DND-41 (cell line): ENCODE results near the gene PSMG4.
"Not testable (repeated sequence)": the region's sequence is repeated elsewhere in the genome, so short reads cannot be mapped to it uniquely, and the experiment has no call there.

Experiments used
- ATAC-seq: fragments of 200-7000 bp; cut with Tn5 transposase; 3 replicates; pipeline ENCODE4 v1.9.1; 2021; ENCODE audit warnings: low read depth; ENCODE audit not compliant: insufficient read depth
- DNase-seq: peaks from one replicate; pipeline ENCODE4 v3.0.0-alpha.2; 2020
- H2AFZ ChIP-seq: 2 replicates; pipeline ENCODE4 v1.6.0; 2012; ENCODE audit warnings: low read depth, low read length
- H3K27ac ChIP-seq: 2 replicates; pipeline ENCODE4 v1.5.1; 2012; ENCODE audit warnings: low read length, inconsistent platforms
- H3K27me3 ChIP-seq: fragments of 200-600 bp; sonication (generic); 2 replicates; pipeline ENCODE4 v1.6.0; 2012; ENCODE audit warnings: low read length, mild to moderate bottlenecking, inconsistent platforms; ENCODE audit not compliant: insufficient read depth, poor library complexity
- H3K36me3 ChIP-seq: 2 replicates; pipeline ENCODE4 v1.5.1; 2012; ENCODE audit warnings: low read length, inconsistent platforms; ENCODE audit not compliant: insufficient read depth
- H3K4me1 ChIP-seq: 2 replicates; pipeline ENCODE4 v1.5.1; 2012; ENCODE audit warnings: mild to moderate bottlenecking, low read length; ENCODE audit not compliant: insufficient read depth
- H3K4me2 ChIP-seq: 2 replicates; pipeline ENCODE4 v1.6.0; 2012; ENCODE audit warnings: mild to moderate bottlenecking, moderate library complexity, low read length, inconsistent platforms; ENCODE audit not compliant: insufficient read depth
- H3K4me3 ChIP-seq, 2 experiments: fragments of 200-600 bp in 1 of 2; shearing (Covaris generic) in 1 of 2; 2 replicates each; pipeline ENCODE4 v1.5.1; 2012 to 2016; ENCODE audit warnings: inconsistent platforms in 2 of 2, low read length in 2 of 2, mild to moderate bottlenecking in 2 of 2, low read depth in 1 of 2, moderate library complexity in 1 of 2
- H3K79me2 ChIP-seq: 2 replicates; pipeline ENCODE4 v1.6.0; 2012; ENCODE audit warnings: low read length, inconsistent platforms; ENCODE audit not compliant: insufficient read depth
- H3K9ac ChIP-seq: 2 replicates; pipeline ENCODE4 v1.6.0; 2012; ENCODE audit warnings: low read depth, mild to moderate bottlenecking, inconsistent platforms, low read length, moderate library complexity
- H3K9me3 ChIP-seq: 2 replicates; pipeline ENCODE4 v1.5.1; 2012; ENCODE audit warnings: low read length, moderate library complexity, mild to moderate bottlenecking, inconsistent platforms; ENCODE audit not compliant: insufficient read depth, severe bottlenecking
- H4K20me1 ChIP-seq: 2 replicates; pipeline ENCODE4 v1.6.0; 2012; ENCODE audit warnings: low read length; ENCODE audit not compliant: insufficient read depth
- EZH2 ChIP-seq: IDR thresholded peaks from 3 replicates; pipeline ENCODE4 v1.6.1; 2012; ENCODE audit warnings: borderline replicate concordance, low read depth, mild to moderate bottlenecking, moderate library complexity, low read length, inconsistent platforms; ENCODE audit not compliant: severe bottlenecking
- TF ChIP-seq, protein P1 (sequence below): IDR thresholded peaks from 2 replicates; pipeline ENCODE4 v1.5.1; 2012; ENCODE audit warnings: borderline replicate concordance, low read length, moderate library complexity, mild to moderate bottlenecking; ENCODE audit not compliant: poor library complexity, severe bottlenecking; ENCODE audit errors: extremely low read depth

The PSMG4 gene

DNA sequence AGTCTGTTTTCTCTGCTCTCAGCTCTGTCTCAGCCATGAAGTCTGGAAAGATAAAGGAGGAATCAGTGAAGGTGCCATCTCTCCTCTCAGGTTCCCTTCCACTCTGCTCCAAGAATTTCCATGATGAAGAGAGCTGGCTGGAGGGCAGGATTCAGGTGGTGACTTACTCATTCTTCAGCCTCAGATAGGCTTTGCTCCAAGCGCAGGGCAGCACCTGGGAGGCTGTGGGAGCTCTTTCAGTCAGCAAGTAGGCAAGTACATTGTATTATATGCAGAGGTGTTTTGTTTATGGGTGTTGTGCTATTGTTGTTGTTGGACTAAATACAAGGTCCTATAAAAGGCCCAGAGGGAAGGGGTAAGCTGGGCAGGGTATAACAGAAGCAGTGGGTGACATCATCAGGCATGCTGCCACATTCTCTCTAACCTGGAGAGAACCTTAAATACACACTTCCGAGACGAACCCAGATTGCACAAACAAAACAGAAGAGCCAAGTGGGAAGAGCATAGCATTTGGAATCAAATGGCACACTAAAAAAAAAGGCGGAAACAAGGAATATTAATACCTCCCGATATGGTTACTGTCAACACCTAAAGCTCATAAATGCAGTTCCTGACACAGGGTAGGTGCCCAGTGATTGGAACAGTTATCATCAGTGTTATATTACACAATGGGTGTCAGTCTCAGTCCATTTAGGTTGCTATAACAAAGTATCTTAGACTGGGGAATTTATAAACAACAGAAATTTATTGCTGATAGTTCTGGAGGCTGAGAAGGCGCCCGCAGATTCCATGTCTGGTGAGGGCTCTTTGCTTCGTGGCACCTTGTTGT, 14.5 kb upstream of the PSMG4 start:
- Histone ChIP-seq H3K27me3 (peaks cover 14% of the 10 kb centered on the region), H3K9me3 (no peaks in the 10 kb centered on the region), H3K4me2 (no peak overlapping the region), H3K79me2 (no peaks in the 10 kb centered on the region), H3K27ac (no peak overlapping the region), H3K4me1 (no peaks in the 10 kb centered on the region), H2AFZ (no peak overlapping the region), H3K9ac (no peak overlapping the region), H3K36me3 (no peaks in the 10 kb centered on the region), H3K4me3 (no peak overlapping the region), H4K20me1 (no peaks in the 10 kb centered on the region)
- ATAC-seq, result no peak
- no peak for DNase-seq
- TF ChIP-seq, protein P1, sequence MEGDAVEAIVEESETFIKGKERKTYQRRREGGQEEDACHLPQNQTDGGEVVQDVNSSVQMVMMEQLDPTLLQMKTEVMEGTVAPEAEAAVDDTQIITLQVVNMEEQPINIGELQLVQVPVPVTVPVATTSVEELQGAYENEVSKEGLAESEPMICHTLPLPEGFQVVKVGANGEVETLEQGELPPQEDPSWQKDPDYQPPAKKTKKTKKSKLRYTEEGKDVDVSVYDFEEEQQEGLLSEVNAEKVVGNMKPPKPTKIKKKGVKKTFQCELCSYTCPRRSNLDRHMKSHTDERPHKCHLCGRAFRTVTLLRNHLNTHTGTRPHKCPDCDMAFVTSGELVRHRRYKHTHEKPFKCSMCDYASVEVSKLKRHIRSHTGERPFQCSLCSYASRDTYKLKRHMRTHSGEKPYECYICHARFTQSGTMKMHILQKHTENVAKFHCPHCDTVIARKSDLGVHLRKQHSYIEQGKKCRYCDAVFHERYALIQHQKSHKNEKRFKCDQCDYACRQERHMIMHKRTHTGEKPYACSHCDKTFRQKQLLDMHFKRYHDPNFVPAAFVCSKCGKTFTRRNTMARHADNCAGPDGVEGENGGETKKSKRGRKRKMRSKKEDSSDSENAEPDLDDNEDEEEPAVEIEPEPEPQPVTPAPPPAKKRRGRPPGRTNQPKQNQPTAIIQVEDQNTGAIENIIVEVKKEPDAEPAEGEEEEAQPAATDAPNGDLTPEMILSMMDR, result no peak
- no peak for TF ChIP-seq EZH2

DNA sequence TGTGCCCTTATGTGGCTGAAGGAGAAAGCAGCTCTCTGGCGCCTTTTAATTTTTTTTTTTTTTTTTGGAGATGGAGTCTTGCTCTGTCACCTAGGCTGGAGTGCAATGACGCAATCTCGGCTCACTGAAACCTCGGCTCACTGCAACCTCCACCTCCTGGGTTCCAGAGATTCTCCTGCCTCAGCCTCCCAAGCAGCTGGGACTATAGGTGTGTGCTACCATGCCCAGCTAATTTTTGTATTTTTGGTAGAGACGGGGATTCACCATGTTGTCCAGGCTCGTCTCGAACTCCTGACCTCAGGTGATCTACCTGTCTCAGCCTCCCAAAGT, 13.9 kb upstream of the PSMG4 start:
- not testable (repeated sequence) for H3K4me1 ChIP-seq, H3K9me3 ChIP-seq, H4K20me1 ChIP-seq, H3K9ac ChIP-seq, H3K4me3 ChIP-seq, H3K36me3 ChIP-seq, H3K4me2 ChIP-seq, DNase-seq, H2AFZ ChIP-seq, ATAC-seq, H3K79me2 ChIP-seq, H3K27ac ChIP-seq
- H3K27me3 ChIP-seq, result peaks cover 14% of the 10 kb centered on the region

DNA sequence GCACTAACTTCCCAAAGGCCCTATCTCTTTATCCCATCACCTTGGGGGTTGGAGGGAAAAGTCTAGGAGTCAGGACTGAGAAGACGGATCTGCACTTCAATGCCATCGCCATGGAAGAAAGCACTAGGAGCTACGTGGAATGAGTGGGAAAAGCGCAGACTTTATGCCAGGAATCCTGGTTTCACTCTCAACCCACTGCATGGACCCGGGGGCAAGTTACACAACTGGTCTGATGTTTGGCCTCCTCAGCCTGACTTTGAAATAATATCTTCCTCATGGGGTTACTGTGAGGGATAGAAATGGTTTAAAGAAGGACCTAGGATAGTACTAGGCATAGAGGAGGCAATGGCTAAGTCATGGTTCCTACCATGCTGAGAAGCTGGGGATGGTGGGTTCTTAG, 13.5 kb upstream of the PSMG4 start:
- no peak for ATAC-seq
- no peak overlapping the region for H2AFZ ChIP-seq
- no peak overlapping the region for H3K9ac ChIP-seq
- no peaks in the 10 kb centered on the region for H3K36me3 ChIP-seq
- no peaks in the 10 kb centered on the region for H3K9me3 ChIP-seq
- no peaks in the 10 kb centered on the region for H3K4me1 ChIP-seq
- no peaks in the 10 kb centered on the region for H4K20me1 ChIP-seq
- H3K27ac ChIP-seq, result no peak overlapping the region
- no peaks in the 10 kb centered on the region for H3K79me2 ChIP-seq
- no peak overlapping the region for H3K4me2 ChIP-seq
- TF ChIP-seq EZH2, result no peak
- TF ChIP-seq, protein P1, result no peak
- no peak overlapping the region for H3K4me3 ChIP-seq
- H3K27me3 ChIP-seq, result peaks cover 14% of the 10 kb centered on the region
- no peak for DNase-seq

DNA sequence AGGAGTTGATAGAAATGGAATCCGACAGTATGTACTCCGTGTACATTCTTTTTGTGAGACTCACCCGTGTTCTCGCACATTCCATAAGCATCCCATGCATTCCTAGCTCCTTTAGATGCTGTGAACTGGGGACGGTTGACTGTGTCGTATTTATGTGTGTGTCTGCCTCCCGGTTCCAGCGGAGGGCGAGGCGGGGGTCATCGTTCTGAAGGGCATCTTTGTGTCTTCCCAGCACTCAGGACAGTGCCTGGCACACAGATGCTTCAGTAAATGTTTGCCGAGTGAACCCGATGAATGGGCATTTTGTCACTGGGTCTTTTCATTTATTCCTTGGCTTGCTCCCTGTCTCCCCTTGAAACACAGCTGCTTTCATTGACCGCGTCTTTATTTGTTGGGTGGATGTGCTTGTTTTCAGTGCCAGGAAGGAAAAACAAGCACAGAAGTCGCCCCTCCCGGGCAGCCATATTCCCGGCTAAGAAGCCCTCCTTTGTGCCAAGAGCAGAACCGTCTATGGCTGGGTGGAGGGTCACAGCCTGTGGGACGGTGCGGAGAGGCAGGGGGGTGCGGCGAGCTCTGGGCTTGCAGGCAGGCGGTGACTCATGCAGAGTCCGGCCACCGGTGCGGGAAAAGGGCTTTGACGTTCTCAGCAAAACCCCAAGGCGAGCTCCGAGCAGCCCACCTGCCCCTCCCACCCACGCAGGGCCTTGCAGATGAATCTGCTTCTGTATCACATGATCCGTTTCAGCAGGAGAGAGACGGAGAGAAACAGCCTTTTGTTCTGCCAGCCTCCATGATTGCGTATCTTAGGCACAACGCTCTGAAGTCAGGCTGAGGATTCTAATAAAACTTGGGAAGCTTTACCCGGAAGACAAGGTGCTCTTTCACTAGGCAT, 11.2 kb upstream of the PSMG4 start:
- no peaks in the 10 kb centered on the region for H3K79me2 ChIP-seq
- no peak for TF ChIP-seq EZH2
- TF ChIP-seq, protein P1, result no peak
- DNase-seq (no peak), ATAC-seq (no peak)
- H2AFZ ChIP-seq, result no peak overlapping the region
- H4K20me1 ChIP-seq, result no peaks in the 10 kb centered on the region
- peaks cover 9% of the 10 kb centered on the region for H3K4me1 ChIP-seq
- H3K4me3 ChIP-seq, result no peak overlapping the region
- no peak overlapping the region for H3K27ac ChIP-seq
- H3K36me3 ChIP-seq, result no peaks in the 10 kb centered on the region
- H3K9ac ChIP-seq, result no peak overlapping the region
- no peak overlapping the region for H3K4me2 ChIP-seq
- H3K27me3 ChIP-seq, result peaks cover 14% of the 10 kb centered on the region
- H3K9me3 ChIP-seq, result no peaks in the 10 kb centered on the region
